ENCODE results near the gene KLHL42. TPM values are rescaled to one million over a fixed set of nuclear protein-coding genes. Genes with fewer than 3 reads are reported as not detected.
"Not testable (repeated sequence)": the region's sequence is repeated elsewhere in the genome, so short reads cannot be mapped to it uniquely, and the experiment has no call there.

KLHL42 gene
- total and polyA plus RNA-seq, 10 of the 15 experiments (the other 5 are each of a cell fraction or from before 2014, with no cell fraction given) = 2.1 to 18.2 (median 13.1) TPM

- CTCF ChIA-PET; ATAC-seq; RAD21 ChIA-PET (ENCODE audit: unreplicated experiment); H3K4me3 ChIP-seq; H3K36me3 ChIP-seq (ENCODE audit: control insufficient read depth in 2 of 2, insufficient read depth in 2 of 2, low read length in 1 of 2); FAIRE-seq; H3K4me1 ChIP-seq (ENCODE audit: control insufficient read depth, insufficient read depth, low read length); H3K79me2 ChIP-seq (ENCODE audit: control insufficient read depth, insufficient read depth, low read length); H3K9ac ChIP-seq (ENCODE audit: control insufficient read depth, insufficient read depth, low read length); BruUV-seq (replicated peaks); SMC1A ChIA-PET (ENCODE audit: uncharacterized antibody, unreplicated experiment); POLR2A ChIA-PET; H3K27ac ChIP-seq (ENCODE audit: control insufficient read depth, insufficient read depth); H4K20me1 ChIP-seq (ENCODE audit: control insufficient read depth, insufficient read depth); H3K27me3 ChIP-seq (replicated peaks in 1 of 2; ENCODE audit: control insufficient read depth in 2 of 2, insufficient read depth in 2 of 2, low read length in 1 of 2); intact Hi-C loops (cut with micrococcal nuclease; ENCODE audit: unreplicated experiment); H3K9me3 ChIP-seq (replicated peaks; ENCODE audit: control insufficient read depth, insufficient read depth, low read length); H3K4me2 ChIP-seq (ENCODE audit: control insufficient read depth, insufficient read depth); in situ Hi-C loops (cut with MboI); H2AFZ ChIP-seq (ENCODE audit: control insufficient read depth, low read depth, low read length); DNase-seq (ENCODE audit: low read depth, low spot score): not testable (repeated sequence)
- WGBS (ENCODE audit: insufficient coverage, insufficient replicate concordance, low lambda C conversion rate, missing lambda C conversion rate) = 97% methylated on average over 2 of the region's 2 CpGs
These were observed 67.3 kb downstream of the KLHL42 start for GRCh38 chr12:27847293-27847692.

GRCh38 chr12:27851311-27851710, 71.3 kb downstream of the KLHL42 start:
- no TSS peak for BruUV-seq (replicated peaks)
- Histone ChIP-seq H4K20me1 (ENCODE audit: control insufficient read depth, insufficient read depth) (no peaks in the 10 kb centered on the region), H3K4me3 (no peak overlapping the region), H3K9ac (ENCODE audit: control insufficient read depth, insufficient read depth, low read length) (no peak overlapping the region), H3K27me3 (replicated peaks in 1 of 2; ENCODE audit: control insufficient read depth in 2 of 2, insufficient read depth in 2 of 2, low read length in 1 of 2) (no peaks in the 10 kb centered on the region), H3K79me2 (ENCODE audit: control insufficient read depth, insufficient read depth, low read length) (no peaks in the 10 kb centered on the region), H2AFZ (ENCODE audit: control insufficient read depth, low read depth, low read length) (no peak overlapping the region), H3K36me3 (ENCODE audit: control insufficient read depth in 2 of 2, insufficient read depth in 2 of 2, low read length in 1 of 2) (no peaks in the 10 kb centered on the region), H3K4me2 (ENCODE audit: control insufficient read depth, insufficient read depth) (no peak overlapping the region), H3K9me3 (replicated peaks; ENCODE audit: control insufficient read depth, insufficient read depth, low read length) (no peaks in the 10 kb centered on the region; the same call in 2 of the 3 replicates), H3K4me1 (ENCODE audit: control insufficient read depth, insufficient read depth, low read length) (no peaks in the 10 kb centered on the region), H3K27ac (ENCODE audit: control insufficient read depth, insufficient read depth) (no peak overlapping the region)
- ATAC-seq (no peak), FAIRE-seq (no peak), DNase-seq (ENCODE audit: low read depth, low spot score) (no peak)
- ChIA-PET POLR2A (no interaction called here), RAD21 (ENCODE audit: unreplicated experiment) (no interaction called here), SMC1A (ENCODE audit: uncharacterized antibody, unreplicated experiment) (interaction anchor here (0.9 kb wide), 1 partner anchor 81 kb away, joined by 3 read pairs; no protein-coding TSS in a partner anchor), CTCF (interaction anchor here (1.1 kb wide), 1 partner anchor 11 kb away, joined by 4 read pairs; no protein-coding TSS in a partner anchor)
- in situ Hi-C loops (cut with MboI) (no loop called here), intact Hi-C loops (cut with micrococcal nuclease; ENCODE audit: unreplicated experiment) (no loop called here)
- no peak for TF ChIP-seq EGR1 (IDR thresholded peaks at IDR 0.05; ENCODE audit: borderline replicate concordance in 1 of 2, low read depth in 2 of 2, low read length in 2 of 2)
- TF ChIP-seq IRF4 (IDR thresholded peaks at IDR 0.05; ENCODE audit: low read depth, low read length) = no peak
- TF ChIP-seq STAT3 (IDR thresholded peaks at IDR 0.05; ENCODE audit: low read depth, low read length) = no peak
- no peak for TF ChIP-seq RFX5 (IDR thresholded peaks at IDR 0.05; ENCODE audit: low read depth, low read length)
- no peak for TF ChIP-seq IKZF2 (IDR thresholded peaks at IDR 0.05)
- TF ChIP-seq TARDBP (IDR thresholded peaks at IDR 0.05; ENCODE audit: borderline replicate concordance) = no peak
- TF ChIP-seq MAX (IDR thresholded peaks at IDR 0.05; ENCODE audit: low read depth, low read length) = no peak
- no peak for TF ChIP-seq SKIL (IDR thresholded peaks at IDR 0.05; ENCODE audit: low read depth, poor library complexity, severe bottlenecking)
- TF ChIP-seq SMARCA5 (IDR thresholded peaks at IDR 0.05) = no peak
- TF ChIP-seq TCF3 (IDR thresholded peaks at IDR 0.05; ENCODE audit: borderline replicate concordance, insufficient read depth, low read depth, low read length) = no peak
- TF ChIP-seq MEF2B (IDR thresholded peaks at IDR 0.05; ENCODE audit: partially characterized antibody, poor library complexity, severe bottlenecking) = no peak
- no peak for TF ChIP-seq BRCA1 (IDR thresholded peaks at IDR 0.05; ENCODE audit: low read depth, low read length)
- no peak for TF ChIP-seq ETV6 (conservative IDR thresholded peaks at IDR 0.05 in 1 of 2, IDR thresholded peaks at IDR 0.05 in 1 of 2; ENCODE audit: borderline replicate concordance in 1 of 2, low read depth in 1 of 2)
- no peak for TF ChIP-seq HDAC2 (IDR thresholded peaks at IDR 0.05)
- no peak for TF ChIP-seq NFIC (IDR thresholded peaks at IDR 0.05; ENCODE audit: low read depth, low read length)
